Caco-2 (cell line): Measurements from ENCODE around the gene KLHL14. TPM values are rescaled to one million over a fixed set of nuclear protein-coding genes. Genes with fewer than 3 reads are reported as not detected.
"Not testable (repeated sequence)": the region's sequence is repeated elsewhere in the genome, so short reads cannot be mapped to it uniquely, and the experiment has no call there.

Source experiments
- BruUV-seq: library from RNA; stranded (reverse); fragments of 400-500 nt; replicated peaks from 2 replicates; lab custom pipeline; 2021; lab: Mats Ljungman, UMichigan
- CTCF ChIA-PET: fragments of 300-600 bp; sonication (Branson Sonifier 250); formaldehyde crosslinking; loops from one replicate; lab custom pipeline; 2022; ENCODE audit warnings: antibody characterized with exemption; lab: Charles Lee
- POLR2A ChIA-PET: fragments of 300-600 bp; sonication (Branson Sonifier 250); formaldehyde crosslinking; loops from one replicate; lab custom pipeline; 2022; ENCODE audit warnings: antibody characterized with exemption; lab: Charles Lee
- DNase-seq, 2 experiments: peaks; one replicate each; pipeline versions ENCODE4 v3.0.0 to v3.0.0-alpha.2; 2020 to 2022
- H3K27me3 ChIP-seq: replicated peaks from 2 replicates; pipeline ENCODE4 v1.6.0; 2011; ENCODE audit warnings: low read length; ENCODE audit not compliant: control insufficient read depth, insufficient read depth
- H3K36me3 ChIP-seq: 2 replicates; pipeline ENCODE4 v1.5.1; 2011; ENCODE audit warnings: low read length; ENCODE audit not compliant: control insufficient read depth, insufficient read depth
- H3K4me1 ChIP-seq: fragments of 250-450 bp; sonication (Bioruptor Pico); 2 replicates; pipeline ENCODE4 v1.5.1; 2020; ENCODE audit warnings: mild to moderate bottlenecking
- H3K4me3 ChIP-seq: 2 replicates; pipeline ENCODE4 v1.5.1; 2011; ENCODE audit warnings: low read depth, mild to moderate bottlenecking, control low read depth, low read length
- H3K9me3 ChIP-seq: fragments of 250-450 bp; sonication (Bioruptor Pico); 2 replicates; pipeline ENCODE4 v1.5.1; 2020; ENCODE audit warnings: mild to moderate bottlenecking, moderate library complexity
- H3K27ac Mint-ChIP-seq: one replicate; pipeline ENCODE4 v1.8.0; 2022; ENCODE audit warnings: mixed read lengths; ENCODE audit not compliant: unreplicated experiment
- H3K27me3 Mint-ChIP-seq: one replicate; pipeline ENCODE4 v1.8.0; 2022; ENCODE audit warnings: mixed read lengths; ENCODE audit not compliant: insufficient read depth, unreplicated experiment
- H3K36me3 Mint-ChIP-seq: one replicate; pipeline ENCODE4 v1.8.0; 2022; ENCODE audit warnings: mild to moderate bottlenecking, mixed read lengths; ENCODE audit not compliant: insufficient read depth, unreplicated experiment
- H3K4me1 Mint-ChIP-seq: one replicate; pipeline ENCODE4 v1.8.0; 2022; ENCODE audit warnings: low read depth, mixed read lengths; ENCODE audit not compliant: unreplicated experiment
- H3K4me3 Mint-ChIP-seq: one replicate; pipeline ENCODE4 v1.8.0; 2022; ENCODE audit warnings: mild to moderate bottlenecking, moderate library complexity, mixed read lengths; ENCODE audit not compliant: unreplicated experiment
- H3K9me3 Mint-ChIP-seq: one replicate; pipeline ENCODE4 v1.8.0; 2022; ENCODE audit warnings: mixed read lengths; ENCODE audit not compliant: unreplicated experiment
- intact Hi-C: fragments of 100-400 bp; cut with micrococcal nuclease; formaldehyde crosslinking; loops from one replicate; pipeline ENCODE4 v1.10.0; 2022; ENCODE audit not compliant: unreplicated experiment
- total RNA-seq: library from RNA; stranded (reverse); gene quantifications from 2 replicates; pipeline ENCODE4 v1.2.3, GENCODE V29; 2022
- TF ChIP-seq, protein P1 (sequence below), 2 experiments: fragments of 200-600 bp in 1 of 2; IDR thresholded peaks; 1 replicate in 1 of 2; 2 replicates in 1 of 2; pipeline versions ENCODE4 v1.5.1 to v1.8.0; 2011 to 2022; ENCODE audit warnings: antibody characterized with exemption in 1 of 2, control low read depth in 1 of 2, inconsistent platforms in 1 of 2, low read depth in 1 of 2, low read length in 1 of 2, mild to moderate bottlenecking in 1 of 2, moderate library complexity in 1 of 2; ENCODE audit not compliant: insufficient read depth in 1 of 2, severe bottlenecking in 1 of 2, unreplicated experiment in 1 of 2

The KLHL14 gene
- total RNA-seq, 1 experiment from 2014 or later, result not detected

GRCh38 chr18:32801228-32801627 is 28.4 kb upstream of the KLHL14 start:
- Histone ChIP-seq H3K4me1 (no peaks in the 10 kb centered on the region), H3K27me3 (no peaks in the 10 kb centered on the region), H3K36me3 (no peaks in the 10 kb centered on the region), H3K4me3 (no peak overlapping the region), H3K9me3 (no peaks in the 10 kb centered on the region)
- no peak overlapping the region for H3K27ac Mint-ChIP-seq
- intact Hi-C loops, result no loop called here
- DNase-seq, result no peak
- H3K9me3 Mint-ChIP-seq, result no peaks in the 10 kb centered on the region
- no peaks in the 10 kb centered on the region for H3K27me3 Mint-ChIP-seq
- TF ChIP-seq, protein P1, sequence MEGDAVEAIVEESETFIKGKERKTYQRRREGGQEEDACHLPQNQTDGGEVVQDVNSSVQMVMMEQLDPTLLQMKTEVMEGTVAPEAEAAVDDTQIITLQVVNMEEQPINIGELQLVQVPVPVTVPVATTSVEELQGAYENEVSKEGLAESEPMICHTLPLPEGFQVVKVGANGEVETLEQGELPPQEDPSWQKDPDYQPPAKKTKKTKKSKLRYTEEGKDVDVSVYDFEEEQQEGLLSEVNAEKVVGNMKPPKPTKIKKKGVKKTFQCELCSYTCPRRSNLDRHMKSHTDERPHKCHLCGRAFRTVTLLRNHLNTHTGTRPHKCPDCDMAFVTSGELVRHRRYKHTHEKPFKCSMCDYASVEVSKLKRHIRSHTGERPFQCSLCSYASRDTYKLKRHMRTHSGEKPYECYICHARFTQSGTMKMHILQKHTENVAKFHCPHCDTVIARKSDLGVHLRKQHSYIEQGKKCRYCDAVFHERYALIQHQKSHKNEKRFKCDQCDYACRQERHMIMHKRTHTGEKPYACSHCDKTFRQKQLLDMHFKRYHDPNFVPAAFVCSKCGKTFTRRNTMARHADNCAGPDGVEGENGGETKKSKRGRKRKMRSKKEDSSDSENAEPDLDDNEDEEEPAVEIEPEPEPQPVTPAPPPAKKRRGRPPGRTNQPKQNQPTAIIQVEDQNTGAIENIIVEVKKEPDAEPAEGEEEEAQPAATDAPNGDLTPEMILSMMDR (IDR thresholded peaks at IDR 0.05; ENCODE audit: insufficient read depth in 1 of 2, low read depth in 1 of 2, low read length in 1 of 2, severe bottlenecking in 1 of 2, unreplicated experiment in 1 of 2), result no peak
- H3K4me1 Mint-ChIP-seq, result no peaks in the 10 kb centered on the region
- POLR2A ChIA-PET, result no interaction called here
- no peak overlapping the region for H3K4me3 Mint-ChIP-seq
- CTCF ChIA-PET, result no interaction called here
- no TSS peak for BruUV-seq
- no peaks in the 10 kb centered on the region for H3K36me3 Mint-ChIP-seq

DNA sequence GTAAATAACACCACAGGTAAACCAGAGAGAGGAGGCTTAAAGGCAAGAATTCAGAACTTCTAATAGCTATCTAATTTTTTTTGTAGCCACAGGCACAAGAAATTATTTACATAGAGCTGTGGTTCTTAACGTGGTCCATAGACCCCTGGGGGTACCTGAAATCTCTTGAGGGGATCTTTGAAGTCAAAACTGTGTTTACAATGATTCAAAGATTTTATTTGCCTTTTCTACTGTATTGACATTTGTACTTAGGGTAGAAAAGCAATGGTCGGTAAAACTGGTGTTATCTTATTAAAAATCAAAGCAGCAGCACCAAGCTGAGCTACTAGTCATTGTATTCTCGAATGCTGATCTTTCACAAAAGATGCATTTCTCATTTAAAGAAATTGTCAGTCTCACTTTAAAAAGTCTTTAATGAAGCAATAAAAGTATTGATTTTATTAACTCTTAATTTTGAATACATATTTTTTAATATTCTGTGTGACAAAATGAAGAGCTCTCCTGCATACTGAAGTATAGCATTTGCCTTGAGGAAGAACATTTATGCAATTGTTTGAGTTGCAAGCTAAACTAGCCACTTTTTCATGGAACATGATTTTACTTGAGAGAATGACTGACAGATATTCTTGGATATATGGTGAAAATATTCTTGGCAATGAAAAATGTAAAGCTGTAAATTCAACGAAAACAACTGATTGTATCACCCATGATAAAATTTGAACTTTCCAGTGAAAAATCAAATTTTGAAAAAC is 25.6 kb upstream of the KLHL14 start:
- intact Hi-C loops, result loop anchor here (1.0 kb wide), 1 partner anchor 23 kb away; no protein-coding TSS in a partner anchor
- CTCF ChIA-PET, result no interaction called here
- Mint-ChIP-seq H3K4me1 (no peaks in the 10 kb centered on the region), H3K27me3 (no peaks in the 10 kb centered on the region), H3K9me3 (no peaks in the 10 kb centered on the region), H3K36me3 (no peaks in the 10 kb centered on the region), H3K4me3 (no peak overlapping the region), H3K27ac (no peak overlapping the region)
- POLR2A ChIA-PET, result no interaction called here
- no peaks in the 10 kb centered on the region for H3K9me3 ChIP-seq
- no TSS peak for BruUV-seq
- no peaks in the 10 kb centered on the region for H3K36me3 ChIP-seq
- H3K4me3 ChIP-seq, result no peak overlapping the region
- no peaks in the 10 kb centered on the region for H3K27me3 ChIP-seq
- no peak for DNase-seq
- TF ChIP-seq, protein P1 (IDR thresholded peaks at IDR 0.05; ENCODE audit: insufficient read depth in 1 of 2, low read depth in 1 of 2, low read length in 1 of 2, severe bottlenecking in 1 of 2, unreplicated experiment in 1 of 2), result no peak
- H3K4me1 ChIP-seq, result no peaks in the 10 kb centered on the region

GRCh38 chr18:32794667-32795066 is 21.8 kb upstream of the KLHL14 start:
- DNase-seq, intact Hi-C loops, H3K4me1 ChIP-seq, BruUV-seq, H3K9me3 Mint-ChIP-seq, H3K27ac Mint-ChIP-seq, POLR2A ChIA-PET, CTCF ChIA-PET, H3K36me3 ChIP-seq, H3K4me1 Mint-ChIP-seq, H3K36me3 Mint-ChIP-seq, H3K9me3 ChIP-seq, H3K4me3 Mint-ChIP-seq, H3K27me3 ChIP-seq, H3K27me3 Mint-ChIP-seq, H3K4me3 ChIP-seq: not testable (repeated sequence)
